Skin of body (tissue), 2 donors: ENCODE measurements around the gene CA10. TPM values are rescaled to one million over a fixed set of nuclear protein-coding genes. Genes with fewer than 3 reads are reported as not detected.

Experiments
- DNase-seq: peaks from one replicate; lab custom pipeline; 2025; lab: John Stamatoyannopoulos, UW
- total RNA-seq: library from RNA; depleted of rRNA; stranded (reverse); fragments of >200 nt; gene quantifications from one replicate; pipeline ENCODE4 v1.2.3, GENCODE V29; 2014

Gene CA10
- total RNA-seq, 1 donor from 2014 or later, result 0.89 TPM

- no peak for DNase-seq
Measured at GRCh38 chr17:51819341-51820219, 338.9 kb downstream of the CA10 start.

- DNase-seq, result no peak
Measured at GRCh38 chr17:51818777-51819176, 339.7 kb downstream of the CA10 start.

- DNase-seq, result no peak
Measured at GRCh38 chr17:51817955-51818354, 340.6 kb downstream of the CA10 start.

GRCh38 chr17:51817117-51817516 is 341.4 kb downstream of the CA10 start:
- no peak for DNase-seq

GRCh38 chr17:51815097-51815496 is 343.4 kb downstream of the CA10 start:
- no peak for DNase-seq

GRCh38 chr17:51814521-51814920 is 344.0 kb downstream of the CA10 start:
- DNase-seq, result no peak

GRCh38 chr17:51813784-51814174 is 344.7 kb downstream of the CA10 start:
- no peak for DNase-seq

- DNase-seq, result no peak
Measured at GRCh38 chr17:51813140-51813783, 345.3 kb downstream of the CA10 start.

- no peak for DNase-seq
Measured at GRCh38 chr17:51807460-51807859, 351.1 kb downstream of the CA10 start.

GRCh38 chr17:51805765-51806164 is 352.7 kb downstream of the CA10 start:
- no peak for DNase-seq

GRCh38 chr17:51805185-51805584 is 353.3 kb downstream of the CA10 start:
- no peak for DNase-seq

- DNase-seq, result no peak
Measured at GRCh38 chr17:51803161-51803560, 355.4 kb downstream of the CA10 start.

GRCh38 chr17:51802544-51802943 is 356.0 kb downstream of the CA10 start:
- no peak for DNase-seq

GRCh38 chr17:51801626-51802025 is 356.9 kb downstream of the CA10 start:
- DNase-seq, result no peak

GRCh38 chr17:51799981-51800380 is 358.5 kb downstream of the CA10 start:
- no peak for DNase-seq

- no peak for DNase-seq
Measured at GRCh38 chr17:51799240-51799639, 359.3 kb downstream of the CA10 start.

- no peak for DNase-seq
Measured at GRCh38 chr17:51797150-51797549, 361.4 kb downstream of the CA10 start.

GRCh38 chr17:51796026-51796425 is 362.5 kb downstream of the CA10 start:
- no peak for DNase-seq

- no peak for DNase-seq
Measured at GRCh38 chr17:51795401-51795800, 363.1 kb downstream of the CA10 start.

- no peak for DNase-seq
Measured at GRCh38 chr17:51794466-51794865, 364.0 kb downstream of the CA10 start.

GRCh38 chr17:51793686-51794085 is 364.8 kb downstream of the CA10 start:
- no peak for DNase-seq

- no peak for DNase-seq
Measured at GRCh38 chr17:51778842-51779241, 379.7 kb downstream of the CA10 start.
